GM10266 (cell line): ENCODE data around the gene TMCC3.

Experiments used
- DNase-seq: peaks from one replicate; pipeline ENCODE4 v3.0.0; 2012; ENCODE audit errors: extremely low spot score
- CTCF ChIP-seq: IDR thresholded peaks from 2 replicates; pipeline ENCODE4 v1.5.1; 2012; ENCODE audit warnings: mild to moderate bottlenecking, low read depth; ENCODE audit not compliant: control insufficient read depth, insufficient read depth; ENCODE audit errors: missing control alignments

TMCC3 gene

GRCh38 chr12:94532490-94533422 lies 117.6 kb downstream of the TMCC3 start:
- DNase-seq = peak; percentile 72
- peak; percentile 86 for TF ChIP-seq CTCF

GRCh38 chr12:94531196-94531720 lies 119.1 kb downstream of the TMCC3 start:
- TF ChIP-seq CTCF = no peak
- no peak for DNase-seq

GRCh38 chr12:94525951-94526350 lies 124.4 kb downstream of the TMCC3 start:
- DNase-seq = no peak
- TF ChIP-seq CTCF = no peak
